GM12875 (cell line): Measurements from ENCODE around the gene CALM3.

Experiments
- H3K4me3 ChIP-seq: one replicate; pipeline ENCODE4 v1.5.1; 2011; ENCODE audit warnings: low read depth, low read length, control low read depth
- CTCF ChIP-seq: IDR thresholded peaks from 2 replicates; pipeline ENCODE4 v1.5.1; 2011; ENCODE audit warnings: low read depth, mild to moderate bottlenecking, control low read depth, inconsistent platforms, low read length, moderate library complexity, borderline replicate concordance; ENCODE audit not compliant: insufficient read depth

Gene CALM3

GRCh38 chr19:46610413-46610775, 9.3 kb downstream of the CALM3 start:
- no peak for TF ChIP-seq CTCF
- no peak overlapping the region for H3K4me3 ChIP-seq

GRCh38 chr19:46610851-46611770, 10.0 kb downstream of the CALM3 start:
- no peak overlapping the region for H3K4me3 ChIP-seq
- no peak for TF ChIP-seq CTCF

- no peak for TF ChIP-seq CTCF
- no peak overlapping the region for H3K4me3 ChIP-seq
Observed at GRCh38 chr19:46611776-46612175, 10.6 kb downstream of the CALM3 start.

- TF ChIP-seq CTCF, result no peak
Observed at GRCh38 chr19:46613525-46613924, 12.4 kb downstream of the CALM3 start.

GRCh38 chr19:46614114-46614722, 13.1 kb downstream of the CALM3 start:
- TF ChIP-seq CTCF, result peak; percentile 87
- H3K4me3 ChIP-seq, result no peak overlapping the region

More at GRCh38 chr19:46613525-46613924, 12.4 kb downstream of the CALM3 start:
- no peak overlapping the region for H3K4me3 ChIP-seq

GRCh38 chr19:46615966-46616365, 14.8 kb downstream of the CALM3 start:
- H3K4me3 ChIP-seq, result no peak overlapping the region
- TF ChIP-seq CTCF, result no peak
